GM18951 (cell line): ENCODE results near the gene THBS3.

Experiments
- POLR2A ChIP-seq: IDR thresholded peaks from 4 replicates; pipeline ENCODE4 v1.6.1; 2011; ENCODE audit warnings: mild to moderate bottlenecking; ENCODE audit not compliant: insufficient read length, insufficient read depth; ENCODE audit errors: extremely low read depth
- in situ Hi-C: fragments of 300-500 bp; cut with MboI; formaldehyde crosslinking; loops from one replicate; pipeline ENCODE4 v1.12.0; 2022; ENCODE audit warnings: low sequenced_read_pairs, mixed read lengths, inconsistent platforms; ENCODE audit not compliant: unreplicated experiment

Gene THBS3

GRCh38 chr1:155208541-155209311 is 1.0 kb upstream of the THBS3 start, which contains the start of gene MTX1:
TSS of gene MTX1 (plus strand) at chr1:155208695. CDS start at chr1:155208805, 110 bp downstream.
- in situ Hi-C loops: no loop called here
- TF ChIP-seq POLR2A: peak; percentile 70

- in situ Hi-C loops: no loop called here
These were observed 549 bp downstream of the THBS3 start for GRCh38 chr1:155206891-155207805.

GRCh38 chr1:155205969-155206593 is 1.6 kb downstream of the THBS3 start:
- in situ Hi-C loops: no loop called here
- no peak for TF ChIP-seq POLR2A

More at GRCh38 chr1:155206891-155207805, 549 bp downstream of the THBS3 start:
- TF ChIP-seq POLR2A: no peak

GRCh38 chr1:155205035-155205434 is 2.7 kb downstream of the THBS3 start:
- in situ Hi-C loops: no loop called here
- no peak for TF ChIP-seq POLR2A

- in situ Hi-C loops: no loop called here
These were observed 4.8 kb downstream of the THBS3 start for GRCh38 chr1:155202731-155203515.

GRCh38 chr1:155202198-155202597 is 5.5 kb downstream of the THBS3 start:
- in situ Hi-C loops: no loop called here
- TF ChIP-seq POLR2A: no peak

More at GRCh38 chr1:155202731-155203515, 4.8 kb downstream of the THBS3 start:
- no peak for TF ChIP-seq POLR2A

GRCh38 chr1:155200920-155201319 is 6.8 kb downstream of the THBS3 start:
- TF ChIP-seq POLR2A: no peak
- in situ Hi-C loops: no loop called here

- in situ Hi-C loops: no loop called here
- no peak for TF ChIP-seq POLR2A
These were observed 7.9 kb downstream of the THBS3 start for GRCh38 chr1:155199792-155200191.

- no peak for TF ChIP-seq POLR2A
- in situ Hi-C loops: no loop called here
These were observed 9.2 kb downstream of the THBS3 start for GRCh38 chr1:155198547-155198906.

GRCh38 chr1:155197901-155198546 is 9.7 kb downstream of the THBS3 start:
- in situ Hi-C loops: no loop called here
- TF ChIP-seq POLR2A: no peak

GRCh38 chr1:155196893-155197638 is 10.6 kb downstream of the THBS3 start:
- TF ChIP-seq POLR2A: no peak
- in situ Hi-C loops: no loop called here

GRCh38 chr1:155196103-155196892 is 11.4 kb downstream of the THBS3 start:
- in situ Hi-C loops: no loop called here
- no peak for TF ChIP-seq POLR2A
